ENCODE measurements around the gene HEXIM2. TPM values are rescaled to one million over a fixed set of nuclear protein-coding genes. Genes with fewer than 3 reads are reported as not detected.

HEXIM2 gene
- total and polyA plus RNA-seq, 4 donors, result 4.3 to 10.6 (median 7.1) TPM

DNA sequence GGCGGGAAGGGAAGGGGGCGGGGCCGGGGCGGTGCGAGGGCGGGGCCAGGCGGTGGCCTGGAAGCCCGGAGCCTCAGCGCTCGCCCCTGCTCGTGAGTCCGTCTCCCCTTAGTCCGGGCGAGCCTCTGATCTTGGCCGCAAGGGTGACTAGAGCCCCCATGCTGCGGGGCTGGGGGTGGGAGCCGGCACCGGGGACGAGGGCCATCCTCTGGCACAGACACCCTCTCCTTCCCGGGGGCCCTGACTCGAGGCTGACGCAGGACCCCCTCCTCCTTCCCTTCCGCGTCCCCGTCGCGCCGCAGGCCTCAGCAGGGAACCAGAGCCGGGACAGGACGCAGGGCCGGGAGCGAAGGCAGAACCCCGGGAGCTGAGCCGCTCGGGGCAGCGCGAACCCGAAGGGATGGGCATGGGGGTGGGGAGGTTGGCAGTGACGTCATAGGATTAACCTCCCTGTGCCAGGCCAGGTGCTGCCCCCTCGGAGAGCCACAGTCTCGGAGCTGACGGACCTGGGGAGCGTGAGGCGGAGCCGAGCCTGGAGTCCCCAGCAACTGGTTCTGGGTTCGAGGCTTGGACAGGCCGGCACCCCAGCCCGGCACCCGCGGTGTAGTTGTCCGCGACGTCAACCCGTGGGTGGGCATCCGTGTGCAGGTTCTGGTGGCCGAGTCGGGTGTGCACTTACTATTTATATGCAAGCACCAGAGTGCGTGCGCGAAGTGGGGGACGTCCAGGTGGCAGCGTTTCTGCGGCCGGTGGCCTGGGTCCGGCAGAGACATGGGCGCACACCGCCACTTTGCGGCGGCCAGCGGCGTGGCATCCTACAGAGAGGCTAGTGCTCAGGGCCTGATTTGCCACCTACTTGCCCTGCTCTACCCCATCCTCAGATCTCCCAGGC, 28.9 kb upstream of the HEXIM2 start:
- WGBS, 2 donors, result 0 to 1% methylated on average over 55 to 71 of the region's 71 CpGs
- peak; percentile 88 to 94 (median 88) for DNase-seq
- H3K27ac ChIP-seq (ENCODE audit: low read depth in 1 of 2, low read length in 1 of 2), result peak overlapping the region; percentile 87 to 96
- H3K9me3 ChIP-seq (ENCODE audit: control insufficient read depth in 4 of 4, insufficient read depth in 3 of 4, low read length in 3 of 4), result no peaks in the 10 kb centered on the region
- no peaks in the 10 kb centered on the region for H3K27me3 ChIP-seq (ENCODE audit: control insufficient read depth in 3 of 3, insufficient read depth in 3 of 3, low read length in 2 of 3)
- H3K4me3 ChIP-seq, result peak overlapping the region; percentile 69
- peaks cover 0 to under 1% (median 0%) of the 10 kb centered on the region in 4 donors for H3K36me3 ChIP-seq (ENCODE audit: control insufficient read depth in 4 of 4, insufficient read depth in 4 of 4, low read length in 4 of 4)
- TF ChIP-seq, protein P1, sequence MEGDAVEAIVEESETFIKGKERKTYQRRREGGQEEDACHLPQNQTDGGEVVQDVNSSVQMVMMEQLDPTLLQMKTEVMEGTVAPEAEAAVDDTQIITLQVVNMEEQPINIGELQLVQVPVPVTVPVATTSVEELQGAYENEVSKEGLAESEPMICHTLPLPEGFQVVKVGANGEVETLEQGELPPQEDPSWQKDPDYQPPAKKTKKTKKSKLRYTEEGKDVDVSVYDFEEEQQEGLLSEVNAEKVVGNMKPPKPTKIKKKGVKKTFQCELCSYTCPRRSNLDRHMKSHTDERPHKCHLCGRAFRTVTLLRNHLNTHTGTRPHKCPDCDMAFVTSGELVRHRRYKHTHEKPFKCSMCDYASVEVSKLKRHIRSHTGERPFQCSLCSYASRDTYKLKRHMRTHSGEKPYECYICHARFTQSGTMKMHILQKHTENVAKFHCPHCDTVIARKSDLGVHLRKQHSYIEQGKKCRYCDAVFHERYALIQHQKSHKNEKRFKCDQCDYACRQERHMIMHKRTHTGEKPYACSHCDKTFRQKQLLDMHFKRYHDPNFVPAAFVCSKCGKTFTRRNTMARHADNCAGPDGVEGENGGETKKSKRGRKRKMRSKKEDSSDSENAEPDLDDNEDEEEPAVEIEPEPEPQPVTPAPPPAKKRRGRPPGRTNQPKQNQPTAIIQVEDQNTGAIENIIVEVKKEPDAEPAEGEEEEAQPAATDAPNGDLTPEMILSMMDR (IDR thresholded peaks at IDR 0.05; ENCODE audit: control extremely low read depth, extremely low read depth), result peak; percentile 94
- H3K4me1 ChIP-seq (ENCODE audit: control insufficient read depth in 5 of 5, insufficient read depth in 5 of 5, low read length in 5 of 5), result peaks cover 4 to 31% (median 7%) of the 10 kb centered on the region in 5 donors
- peak; percentile 71 for ATAC-seq (ENCODE audit: insufficient read depth, low FRiP score)
- peak overlapping the region; percentile 66 to 80 for H3K9ac ChIP-seq (ENCODE audit: insufficient read depth in 1 of 2, low read length in 2 of 2)

DNA sequence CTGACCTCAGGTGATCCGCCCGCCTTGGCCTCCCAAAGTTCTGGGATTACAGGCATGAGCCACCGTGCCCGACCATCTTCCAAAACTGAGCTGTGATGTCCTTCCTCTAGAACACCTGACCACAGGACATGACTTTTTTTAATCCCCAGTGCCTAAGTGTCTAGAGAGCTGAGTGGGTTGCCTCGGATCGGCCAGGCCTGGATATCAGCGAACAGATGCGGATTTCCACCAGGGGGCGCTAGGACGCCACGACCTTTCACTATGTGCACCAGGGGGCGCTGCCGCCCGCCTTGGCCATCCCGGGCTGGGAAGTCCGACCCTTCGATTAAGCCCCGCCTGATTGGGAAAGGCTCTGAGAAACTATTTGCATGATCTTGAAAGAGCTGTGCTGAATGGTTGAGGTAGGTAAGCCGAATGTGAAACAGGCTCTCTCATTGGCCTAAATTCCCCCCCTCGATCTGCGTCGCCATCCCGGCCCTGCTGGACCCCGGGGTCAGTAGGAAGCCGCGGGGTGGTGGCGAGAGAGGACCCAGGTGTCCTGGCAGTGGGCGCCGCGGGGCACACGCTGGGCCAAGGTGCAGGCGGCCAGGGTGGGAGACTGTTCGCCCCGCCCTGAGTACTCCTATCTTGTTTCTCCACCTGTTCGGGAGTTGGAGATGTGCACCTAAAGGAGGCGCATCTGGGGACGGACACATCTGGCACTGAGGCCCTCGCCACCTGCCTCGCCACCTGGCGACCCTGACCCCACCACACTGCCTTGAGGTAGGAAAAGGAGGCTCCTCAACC, 26.3 kb upstream of the HEXIM2 start, which contains the start of gene ACBD4:
TSS of gene ACBD4 (plus strand) at position 496 of the 786 bp plus-strand sequence. CDS start 458 bp downstream, outside the sequence.
- Histone ChIP-seq H3K4me1 (ENCODE audit: control insufficient read depth in 5 of 5, insufficient read depth in 5 of 5, low read length in 5 of 5) (peaks cover 0 to 25% (median 4%) of the 10 kb centered on the region in 5 donors), H3K4me3 (peak within 1 kb of the TSS; percentile 60), H3K27me3 (ENCODE audit: control insufficient read depth in 3 of 3, insufficient read depth in 3 of 3, low read length in 2 of 3) (no peaks in the 10 kb centered on the region), H3K36me3 (ENCODE audit: control insufficient read depth in 4 of 4, insufficient read depth in 4 of 4, low read length in 4 of 4) (peaks cover 0 to 11% (median 0%) of the 10 kb centered on the region in 4 donors), H3K9ac (ENCODE audit: insufficient read depth in 1 of 2, low read length in 2 of 2) (peak within 1 kb of the TSS in 1 of 2 donors; percentile 72), H3K27ac (ENCODE audit: low read depth in 1 of 2, low read length in 1 of 2) (peak within 1 kb of the TSS; percentile 18 to 68), H3K9me3 (ENCODE audit: control insufficient read depth in 4 of 4, insufficient read depth in 3 of 4, low read length in 3 of 4) (no peaks in the 10 kb centered on the region)
- 5% methylated on average over 40 of the region's 40 CpGs for WGBS, 2 donors
- TF ChIP-seq, protein P1 (IDR thresholded peaks at IDR 0.05; ENCODE audit: control extremely low read depth, extremely low read depth), result peak; percentile 100
- DNase-seq (peak; percentile 97 to 99 (median 98)), ATAC-seq (ENCODE audit: insufficient read depth, low FRiP score) (peak; percentile 83)

DNA sequence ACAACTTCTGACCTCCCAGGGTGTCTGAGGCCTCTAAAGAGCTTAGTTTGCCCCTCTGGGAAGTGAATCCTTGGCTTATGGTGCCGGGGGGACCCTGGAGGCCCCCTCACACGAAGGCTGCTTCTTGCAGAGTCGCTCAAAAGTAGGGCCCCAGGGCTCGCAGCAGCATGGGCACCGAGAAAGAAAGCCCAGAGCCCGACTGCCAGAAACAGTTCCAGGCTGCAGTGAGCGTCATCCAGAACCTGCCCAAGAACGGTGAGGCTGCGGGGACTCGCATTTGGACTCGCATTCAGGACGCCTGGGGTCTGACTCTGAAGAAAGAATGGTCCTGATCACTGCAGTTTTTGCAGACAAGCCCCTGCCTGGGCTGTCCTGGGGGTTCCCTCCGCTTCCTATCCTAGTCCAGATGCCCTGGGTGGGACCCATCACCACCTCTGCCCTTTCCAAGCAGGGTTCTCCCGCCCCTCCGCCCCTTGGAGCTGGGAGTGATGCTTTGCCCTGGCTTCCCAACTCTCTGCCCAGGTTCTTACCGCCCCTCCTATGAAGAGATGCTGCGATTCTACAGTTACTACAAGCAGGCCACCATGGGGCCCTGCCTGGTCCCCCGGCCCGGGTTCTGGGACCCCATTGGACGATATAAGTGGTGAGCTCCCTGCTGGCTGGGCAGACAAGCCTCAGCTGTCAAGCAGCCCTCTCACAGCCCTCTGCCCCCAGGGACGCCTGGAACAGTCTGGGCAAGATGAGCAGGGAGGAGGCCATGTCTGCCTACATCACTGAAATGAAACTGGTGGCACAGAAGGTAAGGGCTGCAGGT, 25.5 kb upstream of the HEXIM2 start:
- H3K9ac ChIP-seq (ENCODE audit: insufficient read depth in 1 of 2, low read length in 2 of 2), result peak overlapping the region in 1 of 2 donors; percentile 72
- peak overlapping the region; percentile 60 for H3K4me3 ChIP-seq
- no peaks in the 10 kb centered on the region for H3K9me3 ChIP-seq (ENCODE audit: control insufficient read depth in 4 of 4, insufficient read depth in 3 of 4, low read length in 3 of 4)
- TF ChIP-seq, protein P1 (IDR thresholded peaks at IDR 0.05; ENCODE audit: control extremely low read depth, extremely low read depth), result no peak
- H3K27ac ChIP-seq (ENCODE audit: low read depth in 1 of 2, low read length in 1 of 2), result peak overlapping the region in 1 of 2 donors; percentile 68
- DNase-seq (no peak), ATAC-seq (ENCODE audit: insufficient read depth, low FRiP score) (no peak)
- peaks cover 0 to 11% (median 0%) of the 10 kb centered on the region in 4 donors for H3K36me3 ChIP-seq (ENCODE audit: control insufficient read depth in 4 of 4, insufficient read depth in 4 of 4, low read length in 4 of 4)
- no peaks in the 10 kb centered on the region for H3K27me3 ChIP-seq (ENCODE audit: control insufficient read depth in 3 of 3, insufficient read depth in 3 of 3, low read length in 2 of 3)
- 56 to 67% methylated on average over 21 of the region's 21 CpGs for WGBS, 2 donors
- H3K4me1 ChIP-seq (ENCODE audit: control insufficient read depth in 5 of 5, insufficient read depth in 5 of 5, low read length in 5 of 5), result peaks cover 0 to 25% (median 4%) of the 10 kb centered on the region in 5 donors

Measured in lung (tissue), 12 donors.